ENCODE data around the gene OR8B12.

GRCh38 chr11:124583781-124584180 is 40.3 kb upstream of the OR8B12 start:
- TF ChIP-seq SUZ12 (IDR thresholded peaks at IDR 0.05; ENCODE audit: extremely low read depth, insufficient read depth, insufficient read length) (no peak), ZNF274 (IDR thresholded peaks at IDR 0.05; ENCODE audit: low read depth, low read length) (no peak), YY1 (IDR thresholded peaks at IDR 0.05; ENCODE audit: insufficient read depth, insufficient read length) (no peak)

Data from NT2/D1 (cell line).